NOMO-1 treated with dmso at 0.1 percent for 144 hours (cell line): ENCODE measurements around the gene CCDC120.
A peak's percentile ranks its signal among the peaks of the same experiment; 100 is the strongest.

Experiments
- DNase-seq: peaks from one replicate; lab custom pipeline; 2025; ENCODE audit not compliant: unreplicated experiment; lab: John Stamatoyannopoulos, UW

The CCDC120 gene

GRCh38 chrX:49100704-49101628 lies 42.2 kb downstream of the CCDC120 start:
- peak; percentile 87 for DNase-seq

GRCh38 chrX:49101629-49101984 lies 42.8 kb downstream of the CCDC120 start:
- DNase-seq, result no peak

- no peak for DNase-seq
Observed at GRCh38 chrX:49102190-49102589, 43.4 kb downstream of the CCDC120 start.

- no peak for DNase-seq
Observed at GRCh38 chrX:49103637-49104036, 44.8 kb downstream of the CCDC120 start.

GRCh38 chrX:49106296-49106695 lies 47.5 kb downstream of the CCDC120 start:
- DNase-seq, result no peak

- no peak for DNase-seq
Observed at GRCh38 chrX:49106930-49107329, 48.1 kb downstream of the CCDC120 start.

- no peak for DNase-seq
Observed at GRCh38 chrX:49108641-49109040, 49.8 kb downstream of the CCDC120 start.

GRCh38 chrX:49110417-49110816 lies 51.6 kb downstream of the CCDC120 start:
- no peak for DNase-seq

- no peak for DNase-seq
Observed at GRCh38 chrX:49111791-49112190, 53.0 kb downstream of the CCDC120 start.

- no peak for DNase-seq
Observed at GRCh38 chrX:49116076-49116475, 57.3 kb downstream of the CCDC120 start.

- no peak for DNase-seq
Observed at GRCh38 chrX:49116716-49117115, 57.9 kb downstream of the CCDC120 start.

GRCh38 chrX:49117581-49117980 lies 58.8 kb downstream of the CCDC120 start:
- no peak for DNase-seq
